Measurements from ENCODE around the gene ADAMTS19. TPM values are rescaled to one million over a fixed set of nuclear protein-coding genes. Genes with fewer than 3 reads are reported as not detected.

The ADAMTS19 gene
- polyA plus RNA-seq, 1 donor (not counting 4 experiments of a cell fraction or from before 2014, with no cell fraction given) = 0.08 TPM

DNA sequence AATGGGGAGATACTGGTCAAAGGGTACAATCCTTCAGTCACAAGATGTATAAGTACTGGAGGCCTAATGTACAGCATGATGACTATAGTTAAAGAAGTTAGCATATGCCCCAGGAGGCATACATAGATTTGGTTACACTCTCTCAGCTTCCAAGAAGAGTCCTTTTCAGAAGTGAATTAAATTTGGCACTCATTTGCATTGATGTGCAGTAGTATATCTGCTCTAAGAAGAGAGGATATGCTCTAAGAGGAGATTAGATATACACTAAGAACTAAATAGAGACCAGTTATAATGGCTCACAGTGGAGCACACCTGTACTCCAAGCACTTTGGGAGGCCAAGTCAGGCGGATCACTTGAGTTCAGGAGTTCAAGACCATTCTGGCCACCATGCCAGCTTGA, 148.3 kb downstream of the ADAMTS19 start:
- H2AFZ ChIP-seq (ENCODE audit: control insufficient read depth, low read length) = no peak overlapping the region
- dilution Hi-C loops (cut with MboI; ENCODE audit: extremely low pct_ligation_motif_present, low sequenced_read_pairs) = no loop called here
- no peak overlapping the region for H3K4me3 ChIP-seq (ENCODE audit: control insufficient read depth in 2 of 3, extremely low read depth in 1 of 3, insufficient read depth in 2 of 3, low read depth in 1 of 3, low read length in 3 of 3)
- no peaks in the 10 kb centered on the region for H3K36me3 ChIP-seq (ENCODE audit: control insufficient read depth in 2 of 2, extremely low read depth in 1 of 2, insufficient read depth in 2 of 2, low read length in 2 of 2)
- H3K4me2 ChIP-seq (ENCODE audit: control insufficient read depth, extremely low read depth, insufficient read depth, low read depth, low read length) = no peak overlapping the region
- H3K79me2 ChIP-seq (ENCODE audit: control insufficient read depth, insufficient read depth, low read length) = no peaks in the 10 kb centered on the region
- no peaks in the 10 kb centered on the region for H3K4me1 ChIP-seq (ENCODE audit: control insufficient read depth, extremely low read depth, insufficient read depth, low read length)
- H3K27me3 ChIP-seq (ENCODE audit: control insufficient read depth, extremely low read depth, insufficient read depth, low read length) = no peaks in the 10 kb centered on the region
- no peak overlapping the region for H3K27ac ChIP-seq (ENCODE audit: control insufficient read depth, insufficient read depth, low read length)
- no peaks in the 10 kb centered on the region for H3K9me1 ChIP-seq (ENCODE audit: control insufficient read depth, extremely low read depth, insufficient read depth, low read length)
- DNase-seq (ENCODE audit: low read depth, low spot score) (no peak), FAIRE-seq (no peak)
- TF ChIP-seq CTCF (optimal IDR thresholded peaks at IDR 0.05 in 1 of 3, IDR thresholded peaks at IDR 0.05 in 1 of 3, conservative IDR thresholded peaks at IDR 0.05 in 1 of 3; ENCODE audit: extremely low read depth in 1 of 3, insufficient read depth in 2 of 3, low read length in 3 of 3) (no peak), EZH2 (IDR thresholded peaks at IDR 0.05; ENCODE audit: low read length) (no peak)
- no peaks in the 10 kb centered on the region for H3K9me3 ChIP-seq (ENCODE audit: control insufficient read depth, low read depth, low read length)
- H3K9ac ChIP-seq (ENCODE audit: control insufficient read depth, extremely low read depth, insufficient read depth, low read length) = no peak overlapping the region
- no peaks in the 10 kb centered on the region for H4K20me1 ChIP-seq (ENCODE audit: control insufficient read depth, extremely low read depth, insufficient read depth, low read length)

GRCh38 chr5:129609710-129610109, 149.6 kb downstream of the ADAMTS19 start:
- H3K9ac ChIP-seq (ENCODE audit: control insufficient read depth, extremely low read depth, insufficient read depth, low read length) = no peak overlapping the region
- no peak overlapping the region for H3K27ac ChIP-seq (ENCODE audit: control insufficient read depth, insufficient read depth, low read length)
- H3K27me3 ChIP-seq (ENCODE audit: control insufficient read depth, extremely low read depth, insufficient read depth, low read length) = no peaks in the 10 kb centered on the region
- no peak overlapping the region for H3K4me2 ChIP-seq (ENCODE audit: control insufficient read depth, extremely low read depth, insufficient read depth, low read depth, low read length)
- H4K20me1 ChIP-seq (ENCODE audit: control insufficient read depth, extremely low read depth, insufficient read depth, low read length) = no peaks in the 10 kb centered on the region
- DNase-seq (ENCODE audit: low read depth, low spot score) (no peak), FAIRE-seq (no peak)
- no peaks in the 10 kb centered on the region for H3K9me3 ChIP-seq (ENCODE audit: control insufficient read depth, low read depth, low read length)
- TF ChIP-seq CTCF (optimal IDR thresholded peaks at IDR 0.05 in 1 of 3, IDR thresholded peaks at IDR 0.05 in 1 of 3, conservative IDR thresholded peaks at IDR 0.05 in 1 of 3; ENCODE audit: extremely low read depth in 1 of 3, insufficient read depth in 2 of 3, low read length in 3 of 3) (no peak), EZH2 (IDR thresholded peaks at IDR 0.05; ENCODE audit: low read length) (no peak)
- H3K79me2 ChIP-seq (ENCODE audit: control insufficient read depth, insufficient read depth, low read length) = no peaks in the 10 kb centered on the region
- H3K36me3 ChIP-seq (ENCODE audit: control insufficient read depth in 2 of 2, extremely low read depth in 1 of 2, insufficient read depth in 2 of 2, low read length in 2 of 2) = no peaks in the 10 kb centered on the region
- no peak overlapping the region for H2AFZ ChIP-seq (ENCODE audit: control insufficient read depth, low read length)
- no peaks in the 10 kb centered on the region for H3K9me1 ChIP-seq (ENCODE audit: control insufficient read depth, extremely low read depth, insufficient read depth, low read length)
- H3K4me1 ChIP-seq (ENCODE audit: control insufficient read depth, extremely low read depth, insufficient read depth, low read length) = no peaks in the 10 kb centered on the region
- H3K4me3 ChIP-seq (ENCODE audit: control insufficient read depth in 2 of 3, extremely low read depth in 1 of 3, insufficient read depth in 2 of 3, low read depth in 1 of 3, low read length in 3 of 3) = no peak overlapping the region
- dilution Hi-C loops (cut with MboI; ENCODE audit: extremely low pct_ligation_motif_present, low sequenced_read_pairs) = no loop called here

All from keratinocyte (primary cell).